Calu3 (cell line): ENCODE results near the gene IQCK. TPM values are rescaled to one million over a fixed set of nuclear protein-coding genes. Genes with fewer than 3 reads are reported as not detected.

Experiments
- BruUV-seq: library from RNA; stranded (reverse); fragments of 400-500 nt; replicated peaks from 2 replicates; lab custom pipeline; 2021; lab: Mats Ljungman, UMichigan
- CTCF ChIA-PET: fragments of 300-600 bp; sonication (Branson Sonifier 250); formaldehyde crosslinking; loops from one replicate; lab custom pipeline; 2022; ENCODE audit warnings: antibody characterized with exemption; lab: Charles Lee
- DNase-seq: peaks from one replicate; pipeline ENCODE4 v3.0.0; 2022
- H3K27ac Mint-ChIP-seq: one replicate; pipeline ENCODE4 v1.8.0; 2022; ENCODE audit warnings: mixed read lengths; ENCODE audit not compliant: unreplicated experiment
- H3K27me3 Mint-ChIP-seq: one replicate; pipeline ENCODE4 v1.8.0; 2022; ENCODE audit warnings: mixed read lengths; ENCODE audit not compliant: unreplicated experiment
- H3K36me3 Mint-ChIP-seq: one replicate; pipeline ENCODE4 v1.8.0; 2022; ENCODE audit warnings: mild to moderate bottlenecking, moderate library complexity, mixed read lengths; ENCODE audit not compliant: insufficient read depth, unreplicated experiment
- H3K4me1 Mint-ChIP-seq: one replicate; pipeline ENCODE4 v1.8.0; 2022; ENCODE audit warnings: mild to moderate bottlenecking, low read depth, mixed read lengths; ENCODE audit not compliant: unreplicated experiment
- H3K4me3 Mint-ChIP-seq: one replicate; pipeline ENCODE4 v1.8.0; 2022; ENCODE audit warnings: mild to moderate bottlenecking, low read depth, moderate library complexity, mixed read lengths; ENCODE audit not compliant: unreplicated experiment
- H3K9me3 Mint-ChIP-seq: one replicate; pipeline ENCODE4 v1.8.0; 2022; ENCODE audit warnings: low read depth, mixed read lengths; ENCODE audit not compliant: unreplicated experiment
- intact Hi-C: fragments of 100-400 bp; cut with micrococcal nuclease; formaldehyde crosslinking; loops from one replicate; pipeline ENCODE4 v1.10.0; 2022; ENCODE audit not compliant: unreplicated experiment
- total RNA-seq: library from RNA; stranded (reverse); gene quantifications from 2 replicates; pipeline ENCODE4 v1.2.3, GENCODE V29; 2022
- TF ChIP-seq, protein P1 (sequence below): fragments of 200-600 bp; IDR thresholded peaks from one replicate; pipeline ENCODE4 v1.8.0; 2022; ENCODE audit warnings: antibody characterized with exemption; ENCODE audit not compliant: unreplicated experiment

Gene IQCK
- total RNA-seq, 1 experiment from 2014 or later: 42.5 TPM

GRCh38 chr16:19848756-19849155 is 130.7 kb downstream of the IQCK start:
- no TSS peak for BruUV-seq
- Mint-ChIP-seq H3K36me3 (peaks cover 19% of the 10 kb centered on the region), H3K4me1 (no peaks in the 10 kb centered on the region), H3K9me3 (no peaks in the 10 kb centered on the region), H3K4me3 (no peak overlapping the region), H3K27ac (no peak overlapping the region), H3K27me3 (no peaks in the 10 kb centered on the region)
- TF ChIP-seq, protein P1, sequence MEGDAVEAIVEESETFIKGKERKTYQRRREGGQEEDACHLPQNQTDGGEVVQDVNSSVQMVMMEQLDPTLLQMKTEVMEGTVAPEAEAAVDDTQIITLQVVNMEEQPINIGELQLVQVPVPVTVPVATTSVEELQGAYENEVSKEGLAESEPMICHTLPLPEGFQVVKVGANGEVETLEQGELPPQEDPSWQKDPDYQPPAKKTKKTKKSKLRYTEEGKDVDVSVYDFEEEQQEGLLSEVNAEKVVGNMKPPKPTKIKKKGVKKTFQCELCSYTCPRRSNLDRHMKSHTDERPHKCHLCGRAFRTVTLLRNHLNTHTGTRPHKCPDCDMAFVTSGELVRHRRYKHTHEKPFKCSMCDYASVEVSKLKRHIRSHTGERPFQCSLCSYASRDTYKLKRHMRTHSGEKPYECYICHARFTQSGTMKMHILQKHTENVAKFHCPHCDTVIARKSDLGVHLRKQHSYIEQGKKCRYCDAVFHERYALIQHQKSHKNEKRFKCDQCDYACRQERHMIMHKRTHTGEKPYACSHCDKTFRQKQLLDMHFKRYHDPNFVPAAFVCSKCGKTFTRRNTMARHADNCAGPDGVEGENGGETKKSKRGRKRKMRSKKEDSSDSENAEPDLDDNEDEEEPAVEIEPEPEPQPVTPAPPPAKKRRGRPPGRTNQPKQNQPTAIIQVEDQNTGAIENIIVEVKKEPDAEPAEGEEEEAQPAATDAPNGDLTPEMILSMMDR: no peak
- intact Hi-C loops: no loop called here
- no peak for DNase-seq
- CTCF ChIA-PET: no interaction called here

GRCh38 chr16:19850131-19850817 is 132.2 kb downstream of the IQCK start:
- TF ChIP-seq, protein P1: no peak
- intact Hi-C loops: no loop called here
- DNase-seq: no peak
- Mint-ChIP-seq H3K4me3 (no peak overlapping the region), H3K9me3 (no peaks in the 10 kb centered on the region), H3K36me3 (peaks cover 32% of the 10 kb centered on the region), H3K27ac (no peak overlapping the region), H3K4me1 (no peaks in the 10 kb centered on the region), H3K27me3 (no peaks in the 10 kb centered on the region)
- CTCF ChIA-PET: no interaction called here
- no TSS peak for BruUV-seq

DNA sequence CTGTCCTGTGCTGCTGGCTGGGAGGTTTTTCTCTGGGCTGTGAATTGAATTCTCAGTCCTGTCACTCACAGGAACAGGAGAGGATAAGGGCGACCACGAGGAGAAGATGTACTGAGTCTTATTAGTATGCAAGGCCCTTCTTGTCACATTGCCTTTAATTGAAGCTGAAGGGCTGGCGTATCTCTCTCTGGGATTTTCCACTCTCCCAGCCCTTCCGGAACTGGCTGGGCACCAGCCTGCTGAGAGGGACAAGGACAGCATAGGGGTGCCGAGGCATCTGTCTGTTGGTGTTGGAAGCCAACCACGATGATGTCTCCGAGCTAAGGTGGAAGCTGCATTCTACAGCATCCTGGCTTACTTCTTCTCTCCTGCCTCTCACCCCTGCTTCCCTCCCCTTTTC is 133.4 kb downstream of the IQCK start:
- CTCF ChIA-PET: no interaction called here
- H3K4me1 Mint-ChIP-seq: no peaks in the 10 kb centered on the region
- H3K4me3 Mint-ChIP-seq: no peak overlapping the region
- DNase-seq: no peak
- TF ChIP-seq, protein P1: no peak
- intact Hi-C loops: no loop called here
- no TSS peak for BruUV-seq
- no peaks in the 10 kb centered on the region for H3K27me3 Mint-ChIP-seq
- H3K9me3 Mint-ChIP-seq: no peaks in the 10 kb centered on the region
- no peak overlapping the region for H3K27ac Mint-ChIP-seq
- H3K36me3 Mint-ChIP-seq: peaks cover 44% of the 10 kb centered on the region

GRCh38 chr16:19853132-19853741 is 135.2 kb downstream of the IQCK start:
- no peaks in the 10 kb centered on the region for H3K27me3 Mint-ChIP-seq
- CTCF ChIA-PET: interaction anchor here (0.6 kb wide), 1 partner anchor 167 kb away, joined by 3 read pairs; no protein-coding TSS in a partner anchor
- peaks cover 57% of the 10 kb centered on the region for H3K36me3 Mint-ChIP-seq
- DNase-seq: no peak
- TF ChIP-seq, protein P1: no peak
- H3K4me1 Mint-ChIP-seq: no peaks in the 10 kb centered on the region
- H3K27ac Mint-ChIP-seq: no peak overlapping the region
- intact Hi-C loops: no loop called here
- H3K4me3 Mint-ChIP-seq: no peak overlapping the region
- H3K9me3 Mint-ChIP-seq: no peaks in the 10 kb centered on the region
- no TSS peak for BruUV-seq
